GM12892 (cell line): ENCODE measurements around the gene RSF1.

Source experiments
- POLR2A ChIP-seq: IDR thresholded peaks from 2 replicates; pipeline ENCODE4 v1.6.1; 2011; ENCODE audit warnings: low read depth, low read length, control low read depth
- POLR2AphosphoS5 ChIP-seq: IDR thresholded peaks from 2 replicates; pipeline ENCODE4 v1.6.1; 2011; ENCODE audit warnings: low read depth, low read length, control low read depth
- TAF1 ChIP-seq: IDR thresholded peaks from 2 replicates; pipeline ENCODE4 v1.6.1; 2011; ENCODE audit warnings: low read depth, mild to moderate bottlenecking, control low read depth, low read length, borderline replicate concordance

DNA sequence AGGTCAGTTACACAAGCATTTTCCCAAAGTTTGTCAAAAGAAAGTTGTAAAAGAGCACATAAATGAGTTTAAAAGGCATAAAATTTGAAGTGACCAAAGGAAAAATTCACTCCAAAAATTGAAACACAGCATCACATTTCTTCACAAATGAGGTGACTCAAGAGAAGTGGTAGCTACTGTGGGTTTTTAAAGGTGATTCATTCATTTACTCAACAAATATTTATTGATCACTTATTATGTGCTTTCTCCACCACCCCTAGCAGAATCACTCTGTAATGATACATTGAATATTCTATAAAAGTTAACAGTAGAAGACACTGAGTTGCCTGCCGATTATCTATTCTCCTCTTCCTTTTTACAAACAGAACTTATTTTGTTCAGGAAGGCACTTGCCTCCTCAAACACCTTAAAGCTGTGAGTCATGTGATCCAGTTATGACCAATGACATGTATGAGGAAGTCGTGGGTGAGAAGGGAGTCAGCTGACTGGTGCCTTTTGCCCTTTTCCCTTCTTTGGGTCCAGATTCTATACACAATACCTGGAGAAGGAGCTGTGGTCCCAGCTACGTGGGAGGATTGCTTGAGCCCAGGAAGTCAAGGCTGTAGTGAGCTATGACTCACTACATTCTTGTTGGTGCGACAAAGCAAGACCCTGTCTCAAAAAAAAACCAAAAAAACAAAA, 115.2 kb downstream of the RSF1 start:
- TF ChIP-seq POLR2A (no peak), TAF1 (no peak), POLR2AphosphoS5 (no peak)
